GM20431 (cell line): Measurements from ENCODE around the gene KRT79.

Experiments
- in situ Hi-C: fragments of 300-500 bp; cut with MseI, MboI; formaldehyde crosslinking; loops from one replicate; pipeline ENCODE4 v1.15.0; 2020; ENCODE audit warnings: low sequenced_read_pairs; ENCODE audit not compliant: unreplicated experiment

Gene KRT79

DNA sequence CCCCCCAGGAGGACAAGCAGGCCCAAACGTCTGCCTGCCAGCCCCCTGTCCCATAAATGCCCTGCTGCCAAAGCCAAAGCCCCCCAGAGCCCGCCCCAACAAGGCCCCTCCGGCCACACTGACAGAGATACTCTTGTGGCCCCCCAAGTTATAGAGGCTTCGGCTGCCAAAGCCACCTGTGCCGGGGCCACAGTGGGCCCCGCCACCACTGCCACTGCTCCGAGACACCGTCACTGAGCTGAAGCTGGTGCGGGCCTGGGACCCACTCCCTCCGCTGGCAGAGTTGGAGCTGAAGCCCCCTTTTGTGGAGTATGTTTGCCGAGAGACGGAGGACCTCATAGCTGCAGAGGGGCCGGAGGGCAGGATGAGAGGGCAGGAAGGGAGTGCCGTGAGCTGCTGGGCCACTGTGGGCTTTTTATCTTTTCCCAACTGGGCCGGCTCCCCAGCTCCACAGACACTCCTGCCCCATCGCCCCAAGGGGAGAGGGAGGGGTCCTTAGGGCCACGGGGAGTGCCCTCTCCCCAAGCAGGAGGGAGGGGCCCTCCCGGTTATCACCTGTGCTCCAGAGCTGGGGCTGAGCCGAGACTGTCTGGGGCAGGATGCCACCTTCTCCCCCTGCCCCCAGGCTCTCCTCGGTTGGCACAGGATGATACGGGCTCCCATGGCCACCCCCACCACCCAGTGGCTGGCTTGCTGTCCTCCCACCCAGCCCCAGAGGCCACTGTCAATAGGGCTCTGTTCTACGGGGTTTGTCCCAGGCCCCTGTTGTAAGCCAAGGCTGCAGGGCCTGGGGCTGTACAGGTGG lies at the start of gene KRT79:
TSS of gene KRT79 (minus strand) at position 390 of the 805 bp plus-strand sequence. CDS start at position 339, 51 bp downstream.
- in situ Hi-C loops: no loop called here

DNA sequence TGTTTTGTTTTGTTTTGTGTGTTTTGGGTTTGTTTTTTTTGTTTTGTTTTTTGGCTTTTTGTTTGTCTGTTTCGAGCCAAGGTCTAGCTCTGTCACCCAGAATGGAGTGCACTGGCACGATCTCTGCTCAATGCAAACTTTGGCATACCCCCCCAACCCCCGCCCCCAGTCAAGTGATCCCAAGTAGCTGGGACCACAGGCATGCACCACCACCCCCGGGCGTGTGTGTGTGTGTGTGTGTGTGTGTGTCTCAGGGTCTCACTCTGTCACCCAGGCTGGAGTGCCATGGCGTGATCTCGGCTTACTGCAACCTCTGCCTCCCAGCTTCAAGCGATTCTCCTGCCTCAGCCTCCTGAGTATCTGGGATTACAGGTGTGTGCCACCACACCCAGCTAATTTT lies 46.4 kb upstream of the KRT79 start:
- in situ Hi-C loops: loop anchor here (5.0 to 25.0 kb wide), 2 partner anchors 102 to 493 kb away; partner anchors contain the start of gene KRT84

DNA sequence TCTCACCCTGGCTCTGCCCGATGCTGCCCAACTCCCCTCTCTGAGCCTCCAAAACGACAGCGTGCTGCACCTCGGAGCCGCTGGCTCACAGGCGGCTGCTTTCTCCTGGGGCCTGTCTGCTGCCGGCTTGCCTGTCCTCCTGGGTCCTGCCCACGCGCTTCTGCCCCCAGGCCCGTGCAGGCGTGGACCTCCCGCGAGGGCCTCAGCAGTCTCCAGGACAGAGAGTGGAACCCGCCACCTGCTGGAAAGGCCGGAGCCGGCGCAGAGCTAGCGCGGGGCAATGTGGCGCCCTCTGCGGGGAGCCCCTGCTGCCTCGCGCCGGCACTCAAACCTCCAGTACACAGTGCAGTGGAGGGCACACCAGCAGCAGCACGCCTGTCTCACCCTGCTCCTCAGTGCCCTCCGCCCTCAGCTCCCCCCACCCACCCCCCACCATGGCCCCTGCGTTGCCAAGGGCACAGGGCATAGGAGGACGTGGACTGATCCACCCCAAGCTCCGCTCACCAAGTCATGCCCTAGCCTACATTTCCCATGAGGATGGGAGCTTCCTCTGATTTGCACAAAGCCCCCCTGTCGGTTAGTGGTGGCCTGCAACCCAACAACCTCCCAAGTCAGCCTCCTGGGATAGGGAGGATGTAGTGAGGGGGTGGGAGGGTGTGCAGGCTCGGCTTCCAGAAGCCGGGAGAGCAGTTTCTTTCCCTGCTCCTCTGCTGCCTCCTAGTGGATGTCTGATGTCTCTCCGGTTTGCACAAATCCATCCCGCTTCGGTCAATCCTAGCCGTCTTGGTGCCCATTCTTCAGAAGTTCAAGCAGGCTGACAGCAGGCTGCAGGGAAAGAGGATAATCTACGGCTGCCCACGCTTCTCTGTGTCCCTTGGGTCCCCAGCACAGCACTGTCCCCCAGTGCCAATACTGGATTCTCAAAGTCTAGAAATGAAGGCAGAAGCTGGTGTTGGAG lies 45.6 kb upstream of the KRT79 start:
- in situ Hi-C loops: loop anchor here (5.0 to 25.0 kb wide), 3 partner anchors 103 to 492 kb away; partner anchors contain the start of gene KRT84

DNA sequence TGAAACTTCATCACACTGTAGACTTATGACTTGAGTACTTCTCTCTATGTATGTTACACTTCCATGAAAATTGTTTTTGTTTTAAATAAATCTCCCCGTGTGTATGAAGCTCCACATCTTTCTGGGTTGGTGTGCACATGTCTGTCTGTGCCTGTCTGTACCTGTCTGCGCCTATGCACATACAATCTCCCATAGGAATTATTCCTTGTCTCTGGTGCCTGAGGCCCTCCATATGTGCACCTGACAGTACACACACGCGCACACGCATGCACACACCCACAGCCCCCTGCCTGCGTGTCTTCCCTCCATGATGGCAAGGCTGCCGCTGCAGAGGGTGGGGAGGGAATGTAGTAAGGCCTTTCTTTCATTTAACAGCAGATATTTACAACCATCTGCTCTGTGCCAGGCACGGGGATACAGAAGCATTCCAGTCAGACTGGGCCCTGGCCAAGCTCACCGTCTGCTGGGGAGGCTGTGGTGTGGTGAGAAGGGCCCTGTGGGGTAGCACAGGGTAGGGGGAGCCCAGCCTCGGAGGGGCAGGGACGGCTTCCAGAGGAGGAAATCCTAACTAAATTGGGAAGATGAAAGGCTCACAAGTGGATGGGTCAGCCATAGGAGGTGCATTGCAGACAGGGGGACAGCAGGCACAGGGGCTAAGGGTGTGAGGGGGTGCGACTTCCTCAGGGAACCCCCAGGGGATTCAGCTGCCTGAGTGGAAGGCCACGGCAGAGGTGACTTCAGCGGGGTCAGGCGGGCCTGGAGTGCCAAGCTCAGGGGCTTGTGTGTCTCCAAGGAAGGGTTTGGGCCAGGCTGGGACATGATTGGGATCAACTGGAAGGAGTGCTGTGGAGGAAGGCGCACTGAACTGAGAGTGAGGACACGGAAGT lies 44.6 kb upstream of the KRT79 start:
- in situ Hi-C loops: loop anchor here (10.0 to 25.0 kb wide), 2 partner anchors 294 to 491 kb away; partner anchors contain the start of gene KRT84

DNA sequence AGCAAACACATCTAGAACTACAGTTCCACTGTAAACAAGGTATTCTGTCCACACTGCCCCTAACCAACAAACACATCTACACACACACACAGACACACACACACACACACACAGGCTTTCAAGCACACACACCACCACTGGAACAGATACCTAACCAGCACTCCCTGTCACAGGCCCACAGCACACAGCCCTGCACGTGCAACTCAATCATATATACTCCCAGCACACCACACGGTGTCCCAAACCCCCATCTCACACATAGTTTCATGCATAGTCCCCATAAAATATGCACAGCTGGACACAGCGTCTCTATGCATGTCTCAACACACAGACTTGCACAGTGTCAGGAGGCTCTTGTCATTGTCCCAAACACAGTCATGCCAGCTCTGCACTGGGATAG lies 43.1 kb upstream of the KRT79 start:
- in situ Hi-C loops: loop anchor here (10.0 to 25.0 kb wide), 2 partner anchors 292 to 490 kb away; partner anchors contain the start of gene KRT84

DNA sequence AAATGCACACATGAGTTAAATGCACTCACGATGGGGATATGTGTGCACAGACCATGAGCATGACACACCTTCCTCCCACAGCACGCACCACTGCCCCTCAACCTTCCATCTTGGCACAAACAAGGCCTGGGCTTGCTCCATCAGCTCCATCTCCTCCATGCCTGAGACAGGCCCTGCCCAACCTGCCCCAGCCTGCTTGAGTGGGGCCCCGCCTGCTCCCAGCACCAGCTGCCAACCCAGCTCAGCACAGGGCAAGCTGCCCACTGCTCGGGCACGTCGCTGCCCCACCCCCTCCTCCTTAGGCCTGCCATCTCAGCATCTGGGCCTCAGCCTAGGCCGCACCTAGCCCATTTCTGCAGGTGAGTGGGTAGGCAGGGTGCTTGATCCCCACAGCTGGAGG lies 42.3 kb upstream of the KRT79 start:
- in situ Hi-C loops: loop anchor here (10.0 to 25.0 kb wide), 2 partner anchors 292 to 489 kb away; partner anchors contain the start of gene KRT84

DNA sequence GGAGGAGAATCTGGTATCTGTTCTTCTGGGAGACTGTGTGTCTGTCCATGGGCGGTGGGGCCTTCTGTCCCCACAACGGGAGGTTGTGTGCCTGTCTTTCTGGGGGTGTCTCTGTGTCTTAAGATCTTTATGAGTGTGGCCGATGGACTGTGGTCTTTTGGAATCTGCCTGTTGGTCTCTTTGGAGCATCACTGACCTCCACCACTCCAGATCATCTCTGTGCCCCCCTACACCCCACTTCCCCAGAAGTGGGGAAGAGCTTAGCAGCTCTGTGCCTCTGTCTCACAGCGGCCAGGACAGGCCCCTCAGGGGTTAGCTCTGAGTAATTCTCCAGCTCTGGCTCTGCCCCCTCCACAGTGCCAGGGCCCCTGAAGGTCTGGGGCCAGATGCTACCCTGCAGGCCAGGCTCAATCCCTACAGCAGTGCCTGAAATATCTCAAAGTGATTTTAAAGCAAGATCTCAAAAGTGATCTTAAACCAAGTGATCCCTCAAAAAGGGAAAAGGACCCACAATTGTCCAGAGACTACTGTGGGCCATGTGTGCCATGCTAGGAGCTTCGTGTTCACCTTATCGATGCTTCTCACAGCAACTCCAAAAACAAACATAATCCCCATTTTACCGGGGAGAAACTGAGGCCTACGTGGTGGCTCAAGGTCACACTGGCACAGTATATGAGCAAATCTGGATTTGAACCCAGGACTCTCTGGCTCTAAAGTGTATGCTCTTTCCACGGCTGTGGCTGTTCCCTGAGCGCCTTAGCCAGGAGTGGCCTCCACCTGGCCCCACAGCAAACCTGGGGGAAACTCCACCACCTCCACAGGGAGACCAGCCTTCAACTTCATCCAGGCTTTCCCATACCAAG lies 40.7 kb upstream of the KRT79 start:
- in situ Hi-C loops: loop anchor here (10.0 to 25.0 kb wide), 2 partner anchors 290 to 488 kb away; partner anchors contain the start of gene KRT84

DNA sequence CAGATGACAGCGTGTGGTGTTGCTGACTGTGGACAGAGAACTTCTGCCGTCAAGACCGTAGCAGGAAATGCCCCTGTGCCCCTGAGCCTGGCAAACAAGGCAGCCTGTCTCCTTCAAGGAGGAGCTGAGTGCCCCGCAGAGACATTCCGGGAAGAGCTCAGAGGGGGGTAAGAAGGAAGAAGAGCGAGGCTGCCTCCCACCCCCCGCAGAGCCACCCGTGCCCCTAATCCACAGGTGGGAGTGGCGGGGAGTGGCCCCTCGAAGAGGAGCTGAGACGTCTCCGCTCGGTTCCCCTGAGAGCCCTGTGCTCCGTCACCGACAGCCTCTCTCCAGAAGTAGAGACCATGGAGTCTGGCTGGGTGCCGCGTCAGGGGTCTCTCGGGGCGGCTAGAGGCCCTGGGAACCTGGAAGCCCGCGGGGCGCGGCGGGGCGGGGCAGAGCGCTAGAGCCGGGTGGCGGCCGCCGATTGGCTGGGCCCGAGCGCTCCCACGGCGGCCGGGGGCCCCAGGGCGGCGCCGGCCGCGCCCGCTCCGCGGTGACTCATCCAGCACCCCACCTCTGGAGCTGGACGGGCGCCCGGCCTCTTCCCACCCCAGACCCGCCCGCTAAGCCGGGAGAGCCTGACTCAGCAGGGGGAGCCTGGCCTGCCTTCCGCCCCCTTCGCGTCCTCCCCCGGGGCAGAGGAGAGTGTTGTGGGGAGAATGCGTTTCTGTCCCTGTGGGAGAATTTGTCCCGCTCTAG lies 39.9 kb upstream of the KRT79 start:
- in situ Hi-C loops: loop anchor here (10.0 kb wide), 1 partner anchor 289 kb away; no protein-coding TSS in a partner anchor

DNA sequence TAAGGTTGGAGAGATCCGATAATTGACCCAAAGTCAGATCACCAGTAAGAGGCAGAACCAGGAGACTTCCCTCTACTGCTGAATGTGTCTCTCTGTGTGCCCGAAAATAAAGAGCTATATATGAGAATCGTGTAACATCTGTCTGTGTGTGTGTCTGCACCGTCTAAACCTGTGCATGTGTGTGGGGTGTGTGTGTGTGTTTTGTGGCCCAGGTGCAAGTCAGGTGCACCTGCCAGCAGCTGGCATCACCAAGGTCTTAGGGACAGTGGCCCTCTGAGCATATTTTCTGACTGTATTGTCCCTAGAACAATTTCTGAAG lies 39.4 kb upstream of the KRT79 start:
- in situ Hi-C loops: loop anchor here (10.0 kb wide), 1 partner anchor 289 kb away; no protein-coding TSS in a partner anchor

DNA sequence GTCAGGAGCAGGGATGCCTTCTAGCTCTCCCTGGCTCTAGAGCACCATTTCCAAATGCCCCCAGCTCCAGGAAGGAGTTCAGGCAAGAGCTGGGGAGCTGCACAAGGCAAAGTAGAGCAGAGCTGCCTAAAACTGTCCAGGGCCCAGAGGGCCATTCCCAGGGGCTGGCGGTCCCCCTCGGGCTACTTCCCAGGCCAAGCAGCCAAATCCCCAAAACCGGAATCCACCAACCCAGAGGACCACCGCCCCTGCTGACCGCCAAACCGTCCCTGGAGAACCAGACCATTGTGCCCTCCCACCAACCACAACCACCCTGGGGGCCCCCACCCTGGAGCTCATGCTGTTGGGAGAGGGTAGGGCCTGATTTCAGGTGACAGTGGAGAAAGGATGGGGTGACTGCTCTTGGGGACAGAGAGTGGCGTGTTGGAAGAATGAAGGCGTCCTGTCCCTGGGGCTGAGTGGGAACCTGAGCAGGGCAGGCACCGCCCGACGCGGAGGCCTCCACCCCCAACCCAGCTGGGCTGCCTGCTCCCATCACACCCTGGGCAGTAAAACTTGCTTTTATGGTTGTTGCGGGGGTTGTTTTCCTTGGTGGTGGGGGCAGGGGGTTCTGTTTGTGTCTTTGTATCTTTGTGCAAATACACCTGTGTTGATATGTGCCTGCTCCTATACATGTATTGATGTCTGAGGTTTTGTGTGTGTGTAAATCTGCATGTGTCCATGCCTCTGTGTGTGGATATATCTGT lies 38.7 kb upstream of the KRT79 start:
- in situ Hi-C loops: loop anchor here (10.0 kb wide), 1 partner anchor 288 kb away; no protein-coding TSS in a partner anchor

DNA sequence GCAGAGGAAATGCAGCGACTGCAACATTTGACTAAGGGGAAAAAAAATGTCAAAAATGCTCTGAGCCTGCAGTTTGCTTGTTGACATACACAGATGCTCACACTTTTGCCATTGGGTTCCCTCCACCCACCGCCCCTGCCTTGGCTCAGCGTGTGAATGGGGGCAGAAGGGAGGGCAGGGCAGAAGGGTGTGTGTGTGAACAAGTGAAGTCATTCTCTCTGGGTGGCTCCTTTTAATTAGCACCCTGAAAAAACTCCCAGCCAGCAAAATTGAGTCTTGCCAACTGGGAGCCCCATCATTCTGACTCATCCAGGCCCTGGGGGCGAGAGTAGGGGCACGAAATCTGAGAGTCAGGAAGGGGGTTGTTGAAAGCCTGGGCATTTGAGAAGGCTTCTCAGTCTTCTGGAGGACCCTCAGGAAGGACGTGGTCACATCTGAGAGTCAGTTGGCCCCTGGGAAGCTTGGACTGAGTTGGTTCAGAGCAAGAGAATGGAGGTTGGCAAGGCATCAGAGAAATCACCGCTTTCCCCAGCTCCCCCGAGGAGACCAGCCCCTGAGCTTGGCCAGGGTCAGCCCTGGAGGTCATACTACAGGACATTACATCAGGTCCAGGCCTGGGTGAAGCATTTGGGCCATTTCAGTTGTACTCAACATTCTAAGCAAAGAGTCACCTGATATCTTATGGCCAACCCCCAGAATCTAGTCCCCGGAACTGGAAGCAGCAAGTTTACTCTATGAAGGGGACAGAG lies 37.4 kb upstream of the KRT79 start:
- in situ Hi-C loops: loop anchor here (10.0 kb wide), 1 partner anchor 287 kb away; no protein-coding TSS in a partner anchor

DNA sequence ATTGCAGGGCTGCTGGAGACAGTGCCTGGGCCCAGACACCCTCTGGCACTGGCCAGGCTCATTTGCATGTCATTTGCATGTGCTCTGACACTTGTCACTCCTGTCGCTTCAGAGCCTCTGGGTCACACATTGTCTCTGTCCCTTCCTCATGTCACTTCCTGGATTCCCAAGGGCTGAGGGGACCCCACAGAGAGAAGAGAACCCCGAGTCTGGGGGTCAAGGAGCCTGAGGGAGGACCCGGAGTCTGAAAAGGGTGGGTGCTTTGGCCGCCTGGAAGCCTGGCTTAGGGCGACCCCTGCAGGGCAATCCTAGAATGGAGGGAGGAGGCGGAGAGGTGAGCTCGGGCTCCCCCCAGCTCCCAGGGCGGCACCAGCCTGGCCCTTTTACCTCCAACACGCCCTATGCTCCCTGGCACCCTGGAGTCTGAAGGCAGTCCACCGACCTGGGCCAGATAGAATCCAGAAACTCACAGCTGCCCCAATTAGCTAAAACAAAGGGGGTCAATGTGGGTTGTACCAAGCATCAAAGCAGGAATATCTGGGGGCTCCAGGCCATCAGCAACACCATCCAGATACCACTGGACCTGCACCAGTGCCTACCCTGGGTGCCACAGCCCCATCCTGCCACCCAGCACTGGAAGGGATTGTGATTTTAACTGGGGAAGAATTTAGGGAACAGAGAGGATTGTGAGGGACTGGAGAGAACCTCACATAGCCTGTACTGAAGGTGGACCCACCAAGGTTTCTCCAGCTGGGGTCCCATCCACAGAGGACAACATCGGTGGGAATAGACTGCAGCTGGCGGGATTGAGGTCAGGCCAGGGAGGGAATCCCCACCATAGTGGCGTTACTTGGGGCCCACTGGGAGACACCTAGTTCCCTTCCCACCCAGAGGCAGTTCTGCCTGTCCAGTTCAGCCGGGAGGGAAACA lies 36.5 kb upstream of the KRT79 start:
- in situ Hi-C loops: loop anchor here (10.0 kb wide), 1 partner anchor 286 kb away; no protein-coding TSS in a partner anchor

DNA sequence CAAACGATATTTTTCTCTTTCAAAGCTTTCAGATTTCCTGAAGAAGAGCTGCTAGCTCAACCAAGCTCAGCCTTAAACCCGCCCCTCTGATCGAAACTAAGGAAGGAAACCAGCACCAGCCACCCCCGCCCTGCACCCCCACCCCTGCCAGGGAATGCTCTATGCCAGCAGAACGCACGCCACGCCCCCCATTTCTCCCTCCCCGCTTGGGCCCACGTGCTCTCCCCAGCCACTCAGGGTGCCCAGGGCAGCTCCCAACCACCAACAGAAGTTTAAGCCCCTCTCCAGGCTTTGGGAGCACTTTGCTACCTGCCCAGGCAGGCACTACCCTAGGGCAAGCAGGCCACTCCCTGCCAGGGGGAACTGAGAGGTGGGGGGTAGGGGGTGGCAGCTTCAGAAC lies 33.5 kb upstream of the KRT79 start:
- in situ Hi-C loops: no loop called here

DNA sequence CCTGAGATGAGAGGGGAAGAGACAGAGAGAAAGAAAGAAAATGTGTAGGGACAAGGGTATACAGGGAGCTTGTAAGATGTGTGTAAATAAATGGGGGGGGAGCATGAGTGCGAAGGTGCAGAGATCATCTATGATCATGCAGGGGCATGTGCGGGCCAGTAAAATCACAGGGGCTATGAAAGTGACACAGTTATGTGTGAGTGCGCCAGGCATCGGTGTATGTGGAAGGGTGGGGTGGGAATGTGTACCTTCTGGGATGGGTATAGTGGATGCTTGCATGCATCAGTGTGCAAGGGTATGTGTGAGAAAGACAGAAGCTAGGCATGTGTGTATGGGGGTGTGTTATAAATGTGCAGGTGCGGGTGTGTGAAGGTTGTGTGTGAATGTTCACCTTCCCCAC lies 33.0 kb upstream of the KRT79 start:
- in situ Hi-C loops: no loop called here
